K562 (cell line): ENCODE measurements around the gene SNX9. TPM values are rescaled to one million over a fixed set of nuclear protein-coding genes. Genes with fewer than 3 reads are reported as not detected.

ENCODE experiments used
- ATAC-seq: fragments of 200-7000 bp; cut with Tn5 transposase; 3 replicates; pipeline ENCODE4 v1.9.1; 2020; ENCODE audit warnings: moderate library complexity
- BruUV-seq: library from RNA; stranded (reverse); fragments of 400-500 nt; replicated peaks from 2 replicates; lab custom pipeline; 2021; lab: Mats Ljungman, UMichigan
- CTCF ChIA-PET: fragments of 300-600 bp; formaldehyde crosslinking; extraction: SDS; loops from one replicate; lab custom pipeline; 2021; ENCODE audit warnings: low intra/inter-chr PET ratio; lab: Yijun Ruan, JAX
- POLR2A ChIA-PET: fragments of 300-600, 350-650 bp; sonication (Branson Sonifier 250); formaldehyde crosslinking; extraction: SDS; loops from one replicate; lab custom pipeline; 2021; ENCODE audit warnings: antibody characterized with exemption, inconsistent platforms; lab: Yijun Ruan, JAX
- DNase-seq, 4 experiments: peaks; one replicate each; pipeline versions ENCODE4 v3.0.0 to v3.0.0-alpha.2; 2011 to 2018; ENCODE audit warnings: low spot score in 3 of 4, mixed read lengths in 3 of 4; ENCODE audit errors: extremely low read depth in 1 of 4
- FAIRE-seq: peaks from 2 replicates; lab custom pipeline; 2011; peaks lifted over from hg19 to GRCh38; lab: Jason Lieb, UNC
- H2AFZ ChIP-seq: 2 replicates; pipeline ENCODE4 v1.6.0; 2011; ENCODE audit warnings: low read depth, low read length, control low read depth, inconsistent platforms
- H3K27ac ChIP-seq: fragments of 200-600 bp; 3 replicates; pipeline ENCODE4 v1.8.0; 2011; ENCODE audit warnings: low read depth, mild to moderate bottlenecking, control low read depth, inconsistent platforms, low read length, moderate library complexity, mixed read lengths; ENCODE audit errors: extremely low read depth
- H3K27me3 ChIP-seq, 2 experiments: fragments of 300-600 bp in 1 of 2; 2 replicates in 1 of 2; 3 replicates in 1 of 2; pipeline versions ENCODE4 v1.6.0 to v1.8.0; 2011; ENCODE audit warnings: inconsistent platforms in 2 of 2, low read length in 2 of 2, mild to moderate bottlenecking in 1 of 2, mixed read lengths in 1 of 2, moderate library complexity in 1 of 2; ENCODE audit not compliant: control insufficient read depth in 2 of 2, insufficient read depth in 2 of 2
- H3K36me3 ChIP-seq: fragments of 300-600 bp; 3 replicates; pipeline ENCODE4 v1.8.0; 2011; ENCODE audit warnings: mild to moderate bottlenecking, low read length, inconsistent platforms; ENCODE audit not compliant: control insufficient read depth, insufficient read depth
- H3K4me1 ChIP-seq, 2 experiments: fragments of 200-600 bp in 1 of 2; replicated peaks in 1 of 2; 2 replicates in 1 of 2; 3 replicates in 1 of 2; pipeline versions ENCODE4 v1.5.1 to v1.8.0; 2011; ENCODE audit warnings: inconsistent platforms in 2 of 2, low read length in 2 of 2, mild to moderate bottlenecking in 1 of 2, mixed read lengths in 1 of 2, moderate library complexity in 1 of 2; ENCODE audit not compliant: control insufficient read depth in 2 of 2, insufficient read depth in 2 of 2
- H3K4me2 ChIP-seq: 2 replicates; pipeline ENCODE4 v1.6.1; 2011; ENCODE audit warnings: low read length, control low read depth, inconsistent platforms, mixed read lengths; ENCODE audit not compliant: insufficient read depth
- H3K4me3 ChIP-seq: fragments of 200-600 bp; sonication (generic), shearing (Covaris generic); 2 replicates; pipeline ENCODE4 v1.5.1; 2016; ENCODE audit warnings: control low read depth, inconsistent platforms
- H3K79me2 ChIP-seq: fragments of 200-600 bp; 3 replicates; pipeline ENCODE4 v1.8.0; 2011; ENCODE audit warnings: low read length, inconsistent platforms; ENCODE audit not compliant: control insufficient read depth, insufficient read depth
- H3K9ac ChIP-seq, 2 experiments: 2 replicates each; pipeline versions ENCODE4 v1.6.0 to v1.6.1; 2011; ENCODE audit warnings: low read depth in 2 of 2, low read length in 2 of 2, control low read depth in 1 of 2, inconsistent platforms in 1 of 2, mild to moderate bottlenecking in 1 of 2, mixed read lengths in 1 of 2; ENCODE audit not compliant: insufficient read depth in 1 of 2
- H3K9me1 ChIP-seq: one replicate; pipeline ENCODE4 v1.6.0; 2011; ENCODE audit warnings: inconsistent platforms, mild to moderate bottlenecking, low read length, moderate library complexity; ENCODE audit not compliant: control insufficient read depth, insufficient read depth
- H3K9me3 ChIP-seq: replicated peaks from 2 replicates; pipeline ENCODE4 v1.5.1; 2011; ENCODE audit warnings: low read depth, low read length, inconsistent platforms; ENCODE audit not compliant: control insufficient read depth, insufficient read depth
- H4K20me1 ChIP-seq: replicated peaks from 2 replicates; pipeline ENCODE4 v1.6.1; 2011; ENCODE audit warnings: low read length, inconsistent platforms, mixed read lengths; ENCODE audit not compliant: control insufficient read depth, insufficient read depth
- ATF3 ChIP-seq, 2 experiments: fragments of 450-650 bp in 1 of 2; sonication (generic) in 1 of 2; formaldehyde crosslinking in 1 of 2; IDR thresholded peaks in 1 of 2; conservative IDR thresholded peaks in 1 of 2; 2 replicates each; pipeline versions ENCODE4 v1.6.1 to v1.8.1; 2016 to 2023; ENCODE audit warnings: mild to moderate bottlenecking in 2 of 2, moderate library complexity in 2 of 2, inconsistent platforms in 1 of 2, missing genetic modification reagents in 1 of 2
- BRD4 ChIP-seq: fragments of 200-600 bp; sonication (generic); IDR thresholded peaks from 2 replicates; pipeline ENCODE4 v1.6.1; 2017; ENCODE audit warnings: inconsistent platforms
- CEBPG ChIP-seq, 3 experiments: fragments of 200-800 bp in 1 of 3; sonication (Bioruptor generic) in 1 of 3; sonication (generic) in 1 of 3; formaldehyde crosslinking in 1 of 3; IDR thresholded peaks in 2 of 3; conservative IDR thresholded peaks in 1 of 3; 2 replicates each; pipeline versions ENCODE4 v1.6.1 to v1.8.0; 2016 to 2022; ENCODE audit warnings: missing compliant biosample characterization in 2 of 3, missing genetic modification characterization in 2 of 3, mild to moderate bottlenecking in 1 of 3, missing genetic modification reagents in 1 of 3
- CREM ChIP-seq: IDR thresholded peaks from 2 replicates; pipeline ENCODE4 v1.6.1; 2014; ENCODE audit warnings: antibody characterized with exemption, low read depth
- CTBP1 ChIP-seq: fragments of 450-650 bp; IDR thresholded peaks from 2 replicates; pipeline ENCODE4 v1.6.1; 2016; ENCODE audit warnings: borderline replicate concordance
- JUND ChIP-seq, 2 experiments: IDR thresholded peaks; 2 replicates in 1 of 2; 3 replicates in 1 of 2; pipeline ENCODE4 v1.6.1; 2011; ENCODE audit warnings: borderline replicate concordance in 2 of 2, low read depth in 2 of 2, low read length in 2 of 2, improper control_type of control experiment in 1 of 2, missing biosample characterization in 1 of 2, missing genetic modification characterization in 1 of 2, missing genetic modification reagents in 1 of 2
- MEIS2 ChIP-seq: fragments of 450-650 bp; IDR thresholded peaks from 2 replicates; pipeline ENCODE4 v1.6.1; 2014; ENCODE audit warnings: mild to moderate bottlenecking; ENCODE audit not compliant: partially characterized antibody
- RNF219 ChIP-seq: fragments of 250-450 bp; sonication (Bioruptor Pico); IDR thresholded peaks from 2 replicates; pipeline ENCODE4 v1.5.0; 2022; ENCODE audit warnings: mild to moderate bottlenecking
- WGBS: fragments of 100-300 bp; shearing (Covaris generic); methylation state at CpG from one replicate; pipeline ENCODE4 v1.1.6; 2016; ENCODE audit warnings: low coverage, mixed read lengths; ENCODE audit not compliant: insufficient coverage; ENCODE audit errors: missing lambda C conversion rate; 5-methylcytosine and 5-hydroxymethylcytosine counted together
- in situ Hi-C: fragments of 300-500 bp; cut with MboI; formaldehyde crosslinking; loops from 4 replicates; pipeline ENCODE4 v1.15.0; 2018; ENCODE audit warnings: inconsistent platforms, mixed read lengths
- intact Hi-C: fragments of 100-400 bp; cut with micrococcal nuclease; formaldehyde crosslinking; loops from 2 replicates; pipeline ENCODE4 v1.14.2; 2022
- polyA plus RNA-seq, 8 experiments: library from polyadenylated mRNA; depleted of rRNA in 4 of 8; stranded (reverse) in 5 of 8; unstranded in 3 of 8; fragments of >200 nt; fragmentation: Nextera tagmentation in 2 of 8; fragmentation: Illumina TruSeq in 1 of 8; extraction: Ambion mirVana in 2 of 8; extraction: Trizol in 1 of 8; gene quantifications; 2 replicates each; pipeline versions ENCODE4 v1.2.1 to v1.2.3, GENCODE V29; 2011 to 2014; ENCODE audit warnings: inconsistent platforms in 1 of 8, missing spikeins in 1 of 8
- total RNA-seq, 7 experiments: library from RNA; depleted of rRNA in 6 of 7; stranded (reverse); fragments of >200 nt in 6 of 7; fragmentation: Illumina TruSeq in 2 of 7; extraction: Trizol in 2 of 7; gene quantifications; 2 replicates each; pipeline versions ENCODE4 v1.2.1 to v1.2.3, GENCODE V29; 2011 to 2021; ENCODE audit warnings: low replicate concordance in 1 of 7
- TF ChIP-seq, protein P1 (sequence below): fragments of 450-650 bp; IDR thresholded peaks from 2 replicates; pipeline ENCODE4 v1.6.1; 2016; ENCODE audit warnings: mild to moderate bottlenecking

SNX9 gene
- total and polyA plus RNA-seq, 9 of the 15 experiments (the other 6 are each of a cell fraction or from before 2014, with no cell fraction given), result 6.0 to 81.7 (median 57.1) TPM

DNA sequence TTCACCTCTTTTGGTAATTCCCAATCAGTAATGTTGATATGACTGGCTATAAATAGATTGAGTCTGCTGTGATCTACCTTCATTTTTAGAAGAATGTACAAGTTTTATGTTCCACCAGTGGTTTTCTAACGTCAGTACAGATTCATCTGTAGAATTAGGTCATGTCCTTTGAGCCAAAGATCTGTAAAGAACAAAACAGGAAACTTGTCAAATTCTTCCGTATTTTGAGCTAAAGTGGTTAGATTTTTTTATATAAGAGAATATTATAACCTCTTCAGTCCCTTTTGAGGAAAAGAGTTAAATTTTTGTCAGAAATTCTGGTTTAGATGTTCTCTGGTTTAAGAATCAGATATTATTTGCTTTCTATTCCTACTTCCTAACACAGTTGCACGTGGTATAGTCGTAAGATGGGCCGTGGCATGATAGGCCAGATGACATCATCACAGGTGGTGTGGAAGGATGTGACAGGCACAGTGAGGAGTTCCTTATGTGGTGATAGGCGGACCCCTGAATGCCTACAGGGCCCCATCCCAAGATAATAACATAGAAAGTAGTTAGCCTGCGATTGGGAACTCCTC is 62.3 kb downstream of the SNX9 start:
- no peaks in the 10 kb centered on the region for H3K27me3 ChIP-seq
- in situ Hi-C loops, result no loop called here

More for the DNA sequence above, 62.3 kb downstream of the SNX9 start:
- intact Hi-C loops, result no loop called here
- CTCF ChIA-PET, result no interaction called here
- peaks cover 0 to 6% of the 10 kb centered on the region in 2 experiments; a peak in 3 of 5 replicates for H3K4me1 ChIP-seq
- H3K79me2 ChIP-seq, result peaks cover 3% of the 10 kb centered on the region; the same call in 1 of the 3 replicates
- no TSS peak for BruUV-seq
- WGBS, result 79% methylated on average over 7 of the region's 7 CpGs
- no peaks in the 10 kb centered on the region for H3K9me3 ChIP-seq
- H4K20me1 ChIP-seq, result no peaks in the 10 kb centered on the region
- POLR2A ChIA-PET, result interaction anchor here (0.6 to 1.7 kb wide), 3 partner anchors 8 to 672 kb away, joined by 3 to 4 read pairs (median 3); no protein-coding TSS in a partner anchor
- no peak overlapping the region for H3K4me2 ChIP-seq
- H3K27ac ChIP-seq, result no peak overlapping the region
- TF ChIP-seq RNF219 (CRISPR knock-in tag), result no peak
- no peak for TF ChIP-seq MEIS2
- TF ChIP-seq CREM, result no peak
- no peak for TF ChIP-seq BRD4
- TF ChIP-seq, protein P1, sequence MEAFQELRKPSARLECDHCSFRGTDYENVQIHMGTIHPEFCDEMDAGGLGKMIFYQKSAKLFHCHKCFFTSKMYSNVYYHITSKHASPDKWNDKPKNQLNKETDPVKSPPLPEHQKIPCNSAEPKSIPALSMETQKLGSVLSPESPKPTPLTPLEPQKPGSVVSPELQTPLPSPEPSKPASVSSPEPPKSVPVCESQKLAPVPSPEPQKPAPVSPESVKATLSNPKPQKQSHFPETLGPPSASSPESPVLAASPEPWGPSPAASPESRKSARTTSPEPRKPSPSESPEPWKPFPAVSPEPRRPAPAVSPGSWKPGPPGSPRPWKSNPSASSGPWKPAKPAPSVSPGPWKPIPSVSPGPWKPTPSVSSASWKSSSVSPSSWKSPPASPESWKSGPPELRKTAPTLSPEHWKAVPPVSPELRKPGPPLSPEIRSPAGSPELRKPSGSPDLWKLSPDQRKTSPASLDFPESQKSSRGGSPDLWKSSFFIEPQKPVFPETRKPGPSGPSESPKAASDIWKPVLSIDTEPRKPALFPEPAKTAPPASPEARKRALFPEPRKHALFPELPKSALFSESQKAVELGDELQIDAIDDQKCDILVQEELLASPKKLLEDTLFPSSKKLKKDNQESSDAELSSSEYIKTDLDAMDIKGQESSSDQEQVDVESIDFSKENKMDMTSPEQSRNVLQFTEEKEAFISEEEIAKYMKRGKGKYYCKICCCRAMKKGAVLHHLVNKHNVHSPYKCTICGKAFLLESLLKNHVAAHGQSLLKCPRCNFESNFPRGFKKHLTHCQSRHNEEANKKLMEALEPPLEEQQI, result no peak
- peak; percentile 72 for TF ChIP-seq ATF3 (IDR thresholded peaks at IDR 0.05)
- TF ChIP-seq ATF3 (CRISPR knock-in tag; conservative IDR thresholded peaks at IDR 0.05), result no peak
- no peak for TF ChIP-seq CTBP1
- 0 out of 2 replicates have a peak, but pooled peaks have one; percentile 10 for TF ChIP-seq CEBPG (CRISPR knock-in tag; IDR thresholded peaks at IDR 0.05)
- TF ChIP-seq CEBPG (tag; conservative IDR thresholded peaks at IDR 0.05 in 1 of 2, IDR thresholded peaks at IDR 0.05 in 1 of 2), result no peak
- 0 out of 2 replicates have a peak, but pooled peaks have one; percentile 31 for TF ChIP-seq JUND (IDR thresholded peaks at IDR 0.05; ENCODE audit: borderline replicate concordance, low read depth, low read length)
- TF ChIP-seq JUND (tag; IDR thresholded peaks at IDR 0.05; ENCODE audit: borderline replicate concordance, low read depth, low read length), result no peak
- no peak overlapping the region for H3K9ac ChIP-seq
- H3K9me1 ChIP-seq, result no peaks in the 10 kb centered on the region
- no peak overlapping the region for H2AFZ ChIP-seq
- H3K4me3 ChIP-seq, result no peak overlapping the region
- FAIRE-seq, result no peak
- H3K36me3 ChIP-seq, result peaks cover 95% of the 10 kb centered on the region
- DNase-seq, result no peak
- ATAC-seq, result no peak
